HepG2 (cell line): ENCODE results near the gene ERRFI1. TPM values are rescaled to one million over a fixed set of nuclear protein-coding genes. Genes with fewer than 3 reads are reported as not detected.

Experiments used
- ATAD3A ChIP-seq: sonication (generic); formaldehyde crosslinking; IDR thresholded peaks from 2 replicates; pipeline ENCODE4 v1.4.0; 2020; ENCODE audit warnings: missing genetic modification reagents
- ATF2 ChIP-seq: sonication (generic); formaldehyde crosslinking; IDR thresholded peaks from 2 replicates; pipeline ENCODE4 v1.4.0; 2020; ENCODE audit warnings: missing genetic modification reagents
- ESRRA ChIP-seq: sonication (generic); formaldehyde crosslinking; IDR thresholded peaks from 2 replicates; pipeline ENCODE4 v1.5.1; 2020; ENCODE audit warnings: mild to moderate bottlenecking, low read depth, missing genetic modification reagents
- FOXP4 ChIP-seq: sonication (generic); formaldehyde crosslinking; IDR thresholded peaks from 2 replicates; pipeline ENCODE4 v1.4.0; 2020; ENCODE audit warnings: missing genetic modification reagents
- HDAC6 ChIP-seq: fragments of 200-600 bp; sonication (generic); IDR thresholded peaks from 2 replicates; pipeline ENCODE4 v1.7.0; 2017; ENCODE audit warnings: mild to moderate bottlenecking, antibody characterized with exemption, low read length, low read depth
- HNRNPH1 ChIP-seq: fragments of 200-400 bp; formaldehyde crosslinking; optimal IDR thresholded peaks from 2 replicates; pipeline ENCODE3; 2017; ENCODE audit warnings: mild to moderate bottlenecking, low read depth, low read length
- HNRNPK ChIP-seq: fragments of 200-400 bp; formaldehyde crosslinking; IDR thresholded peaks from 2 replicates; pipeline ENCODE4 v1.6.1; 2018; ENCODE audit warnings: low read length, low read depth, moderate library complexity, mild to moderate bottlenecking; ENCODE audit not compliant: poor library complexity, severe bottlenecking
- KLF11 ChIP-seq: IDR thresholded peaks from 2 replicates; pipeline ENCODE4 v1.6.1; 2016; ENCODE audit warnings: missing compliant biosample characterization
- RARG ChIP-seq: sonication (generic); formaldehyde crosslinking; IDR thresholded peaks from 2 replicates; pipeline ENCODE4 v1.4.0; 2020; ENCODE audit warnings: low read depth, mild to moderate bottlenecking, missing genetic modification reagents
- RBM22 ChIP-seq: fragments of 200-400 bp; formaldehyde crosslinking; optimal IDR thresholded peaks from 2 replicates; pipeline ENCODE3; 2017; ENCODE audit warnings: mild to moderate bottlenecking, low read length, moderate library complexity
- SAFB2 ChIP-seq: sonication (generic); formaldehyde crosslinking; IDR thresholded peaks from 2 replicates; pipeline ENCODE4 v1.5.1; 2020; ENCODE audit warnings: missing genetic modification reagents, low read depth, mild to moderate bottlenecking, borderline replicate concordance
- SSRP1 ChIP-seq: IDR thresholded peaks from 2 replicates; pipeline ENCODE4 v1.6.1; 2016; ENCODE audit warnings: control low read depth
- ZBTB26 ChIP-seq: IDR thresholded peaks from 2 replicates; pipeline ENCODE4 v1.6.1; 2016; ENCODE audit warnings: missing compliant biosample characterization, missing genetic modification reagents, borderline replicate concordance
- ZFP91 ChIP-seq: sonication (generic); formaldehyde crosslinking; IDR thresholded peaks from 2 replicates; pipeline ENCODE4 v1.9.0; 2022; ENCODE audit warnings: missing genetic modification reagents, mild to moderate bottlenecking, borderline replicate concordance
- ZNF101 ChIP-seq: sonication (generic); formaldehyde crosslinking; IDR thresholded peaks from 2 replicates; pipeline ENCODE4 v1.4.0; 2020; ENCODE audit warnings: mild to moderate bottlenecking, low read depth, missing genetic modification reagents, borderline replicate concordance
- ZNF160 ChIP-seq: sonication (generic); formaldehyde crosslinking; IDR thresholded peaks from 2 replicates; pipeline ENCODE4 v1.8.0; 2022; ENCODE audit warnings: mild to moderate bottlenecking, inconsistent platforms, missing genetic modification reagents
- ZNF558 ChIP-seq: sonication (generic); formaldehyde crosslinking; IDR thresholded peaks from 2 replicates; pipeline ENCODE4 v1.9.0; 2022; ENCODE audit warnings: mild to moderate bottlenecking, missing genetic modification reagents, borderline replicate concordance
- ZNF570 ChIP-seq: sonication (generic); formaldehyde crosslinking; IDR thresholded peaks from 2 replicates; pipeline ENCODE4 v1.4.0; 2020; ENCODE audit warnings: mild to moderate bottlenecking, missing genetic modification reagents, borderline replicate concordance
- ZNF784 ChIP-seq: sonication (generic); formaldehyde crosslinking; IDR thresholded peaks from 2 replicates; pipeline ENCODE4 v1.5.1; 2020; ENCODE audit warnings: missing genetic modification reagents, mild to moderate bottlenecking, borderline replicate concordance
- polyA plus RNA-seq, 8 experiments: library from polyadenylated mRNA; depleted of rRNA in 3 of 8; stranded (reverse) in 7 of 8; unstranded in 1 of 8; fragments of >200 nt; fragmentation: Illumina TruSeq in 4 of 8; extraction: Trizol in 4 of 8; gene quantifications; 2 replicates each; pipeline versions ENCODE4 v1.2.1 to v1.2.3, GENCODE V29; 2011 to 2016; ENCODE audit warnings: low read depth in 4 of 8, missing spikeins in 1 of 8, mixed read lengths in 1 of 8; ENCODE audit not compliant: insufficient read depth in 1 of 8
- total RNA-seq, 5 experiments: library from RNA; depleted of rRNA; stranded (reverse); fragments of >200 nt; fragmentation: Illumina TruSeq; extraction: Trizol; gene quantifications; 2 replicates each; pipeline ENCODE4 v1.2.3, GENCODE V29; 2016; ENCODE audit warnings: low read depth in 1 of 5
- TF ChIP-seq, protein P1 (sequence below): sonication (generic); formaldehyde crosslinking; IDR thresholded peaks from 2 replicates; pipeline ENCODE4 v1.4.0; 2020; ENCODE audit warnings: mild to moderate bottlenecking, missing genetic modification reagents

The ERRFI1 gene
- total and polyA plus RNA-seq, 2 of the 13 experiments (the other 11 are each of a cell fraction or from before 2014, with no cell fraction given), result 84.4 to 753 TPM

DNA sequence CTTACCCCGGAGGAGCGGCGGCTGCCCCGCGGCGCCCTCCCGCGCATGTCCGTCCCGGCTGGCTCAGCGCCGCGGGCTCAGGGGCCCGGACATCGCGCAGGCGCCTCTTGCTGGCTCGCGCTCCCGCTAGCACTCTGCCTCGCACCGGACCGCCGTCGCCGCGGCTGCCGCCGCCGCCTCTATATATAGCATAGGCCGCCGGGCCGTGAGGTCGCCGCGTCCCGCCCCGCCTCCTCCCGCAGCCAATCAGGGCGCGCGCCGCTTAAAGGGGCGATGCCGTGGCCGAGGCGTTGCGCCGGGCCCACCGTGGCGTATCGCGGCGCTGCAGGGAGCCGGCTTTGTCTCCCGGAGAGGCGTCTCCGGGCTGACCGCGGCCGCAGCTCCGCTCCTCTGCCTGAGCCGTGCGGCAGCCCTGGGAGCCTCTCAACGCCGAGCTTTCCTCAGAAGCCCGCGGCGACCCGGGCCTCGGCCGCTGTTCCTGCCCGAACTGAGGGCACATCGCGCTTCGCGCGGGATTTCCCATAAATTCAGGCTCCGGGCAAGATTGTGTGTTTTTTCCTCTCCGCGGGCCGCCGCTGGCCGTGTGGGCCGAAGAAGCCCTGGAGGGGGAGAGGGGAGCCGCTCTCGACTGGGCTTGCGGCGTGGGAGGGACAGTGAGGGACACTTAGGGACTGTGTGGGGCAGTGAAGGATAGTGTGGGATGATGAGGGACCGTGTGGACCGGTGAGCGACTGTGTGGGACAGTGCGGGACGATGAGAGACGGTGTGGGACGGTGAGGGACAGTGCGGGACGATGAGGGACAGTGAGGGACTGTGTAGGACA lies at the start of gene ERRFI1 (continued):
- TF ChIP-seq ATF2 (CRISPR knock-in tag) (no peak; the same call in 1 of the 2 replicates), ZNF101 (CRISPR knock-in tag) (peak; percentile 95; the same call in 1 of the 2 replicates), ZNF784 (CRISPR knock-in tag) (no peak; the same call in 1 of the 2 replicates), RBM22 (no peak), ESRRA (CRISPR knock-in tag) (0 out of 2 replicates have a peak, but pooled peaks have one; percentile 21), SSRP1 (CRISPR knock-in tag) (no peak), ZNF160 (CRISPR knock-in tag) (peak; percentile 45), RARG (CRISPR knock-in tag) (peak; percentile 92; the same call in 1 of the 2 replicates), FOXP4 (CRISPR knock-in tag) (peak; percentile 42; the same call in 1 of the 2 replicates), HNRNPH1 (no peak), HDAC6 (no peak), ZBTB26 (CRISPR knock-in tag) (no peak), ZFP91 (peak; percentile 98), ZNF570 (CRISPR knock-in tag) (peak; percentile 54; the same call in 1 of the 2 replicates), KLF11 (CRISPR knock-in tag) (no peak; the same call in 1 of the 2 replicates), HNRNPK (no peak), ATAD3A (CRISPR knock-in tag) (no peak), SAFB2 (CRISPR knock-in tag) (no peak; the same call in 1 of the 2 replicates), ZNF558 (CRISPR knock-in tag) (peak; percentile 89; the same call in 1 of the 2 replicates)
- TF ChIP-seq, protein P1, sequence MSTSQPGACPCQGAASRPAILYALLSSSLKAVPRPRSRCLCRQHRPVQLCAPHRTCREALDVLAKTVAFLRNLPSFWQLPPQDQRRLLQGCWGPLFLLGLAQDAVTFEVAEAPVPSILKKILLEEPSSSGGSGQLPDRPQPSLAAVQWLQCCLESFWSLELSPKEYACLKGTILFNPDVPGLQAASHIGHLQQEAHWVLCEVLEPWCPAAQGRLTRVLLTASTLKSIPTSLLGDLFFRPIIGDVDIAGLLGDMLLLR (CRISPR knock-in tag), result no peak
